ENCODE measurements around the gene ERCC6L2.

ERCC6L2 gene, protein sequence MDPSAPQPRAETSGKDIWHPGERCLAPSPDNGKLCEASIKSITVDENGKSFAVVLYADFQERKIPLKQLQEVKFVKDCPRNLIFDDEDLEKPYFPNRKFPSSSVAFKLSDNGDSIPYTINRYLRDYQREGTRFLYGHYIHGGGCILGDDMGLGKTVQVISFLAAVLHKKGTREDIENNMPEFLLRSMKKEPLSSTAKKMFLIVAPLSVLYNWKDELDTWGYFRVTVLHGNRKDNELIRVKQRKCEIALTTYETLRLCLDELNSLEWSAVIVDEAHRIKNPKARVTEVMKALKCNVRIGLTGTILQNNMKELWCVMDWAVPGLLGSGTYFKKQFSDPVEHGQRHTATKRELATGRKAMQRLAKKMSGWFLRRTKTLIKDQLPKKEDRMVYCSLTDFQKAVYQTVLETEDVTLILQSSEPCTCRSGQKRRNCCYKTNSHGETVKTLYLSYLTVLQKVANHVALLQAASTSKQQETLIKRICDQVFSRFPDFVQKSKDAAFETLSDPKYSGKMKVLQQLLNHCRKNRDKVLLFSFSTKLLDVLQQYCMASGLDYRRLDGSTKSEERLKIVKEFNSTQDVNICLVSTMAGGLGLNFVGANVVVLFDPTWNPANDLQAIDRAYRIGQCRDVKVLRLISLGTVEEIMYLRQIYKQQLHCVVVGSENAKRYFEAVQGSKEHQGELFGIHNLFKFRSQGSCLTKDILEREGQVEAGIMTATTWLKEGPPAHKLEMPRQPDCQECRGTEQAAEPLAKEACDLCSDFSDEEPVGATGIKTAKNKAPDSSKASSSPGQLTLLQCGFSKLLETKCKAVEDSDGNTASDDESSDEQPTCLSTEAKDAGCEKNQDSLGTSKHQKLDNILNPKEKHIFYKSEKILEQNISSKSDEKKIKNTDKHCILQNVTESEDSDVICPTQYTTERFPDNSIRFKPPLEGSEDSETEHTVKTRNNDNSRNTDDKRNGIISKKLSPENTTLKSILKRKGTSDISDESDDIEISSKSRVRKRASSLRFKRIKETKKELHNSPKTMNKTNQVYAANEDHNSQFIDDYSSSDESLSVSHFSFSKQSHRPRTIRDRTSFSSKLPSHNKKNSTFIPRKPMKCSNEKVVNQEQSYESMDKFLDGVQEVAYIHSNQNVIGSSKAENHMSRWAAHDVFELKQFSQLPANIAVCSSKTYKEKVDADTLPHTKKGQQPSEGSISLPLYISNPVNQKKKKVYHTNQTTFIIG (N-terminal part only)

DNA sequence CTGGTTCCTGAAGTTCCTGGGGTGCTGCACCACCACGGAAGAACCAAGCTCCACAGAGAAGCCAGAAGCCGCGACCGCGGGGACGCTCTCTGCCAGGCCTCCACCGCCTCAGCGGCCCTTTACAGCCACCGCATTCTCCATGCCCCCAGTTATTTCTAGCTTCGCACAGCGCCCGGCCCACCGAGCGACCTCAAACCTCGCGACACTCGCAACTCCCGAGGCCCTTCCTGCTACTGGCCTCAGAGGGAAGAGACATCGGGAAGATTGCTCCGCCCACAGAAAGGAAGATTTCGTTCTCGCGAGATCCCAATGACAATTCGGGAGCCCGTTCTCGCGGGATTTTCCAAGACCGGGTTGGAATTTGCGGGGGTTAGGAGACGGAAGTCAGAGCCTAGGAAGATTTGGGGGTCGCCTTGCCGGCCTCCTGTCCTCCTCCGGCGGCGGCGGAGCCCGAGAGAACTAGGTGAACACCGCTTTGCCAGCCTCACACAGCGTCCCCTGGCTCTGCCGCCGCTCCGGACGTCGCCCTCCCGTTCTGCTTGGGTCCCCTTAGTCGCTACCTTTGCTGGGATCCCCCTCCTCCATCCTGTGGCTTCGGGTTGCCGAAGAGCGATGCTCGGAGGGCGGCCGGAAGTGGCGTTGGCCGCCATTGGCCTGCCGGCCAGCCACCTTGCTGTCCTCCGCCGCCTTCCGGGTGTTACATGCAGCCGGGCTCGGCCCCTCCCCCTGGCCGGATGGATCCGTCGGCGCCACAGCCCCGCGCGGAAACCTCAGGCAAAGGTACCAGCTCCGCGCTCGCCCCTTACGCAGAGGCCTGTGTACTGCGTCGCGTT, at the start of gene ERCC6L2:
TSS of gene ERCC6L2 (plus strand) at position 387 of the 833 bp plus-strand sequence. CDS start at position 735, 348 bp downstream.
- Mint-ChIP-seq H3K27me3 (no peaks in the 10 kb centered on the region), H3K4me3 (no peak within 1 kb of the TSS), H3K9me3 (no peaks in the 10 kb centered on the region), H3K4me1 (peaks cover 10% of the 10 kb centered on the region), H3K27ac (peak within 1 kb of the TSS; percentile 69), H3K36me3 (peaks cover 17% of the 10 kb centered on the region)
- ATAC-seq (ENCODE audit: low read depth) (peak; percentile 86), DNase-seq (ENCODE audit: low spot score in 2 of 2) (peak; percentile 90 to 92)

DNA sequence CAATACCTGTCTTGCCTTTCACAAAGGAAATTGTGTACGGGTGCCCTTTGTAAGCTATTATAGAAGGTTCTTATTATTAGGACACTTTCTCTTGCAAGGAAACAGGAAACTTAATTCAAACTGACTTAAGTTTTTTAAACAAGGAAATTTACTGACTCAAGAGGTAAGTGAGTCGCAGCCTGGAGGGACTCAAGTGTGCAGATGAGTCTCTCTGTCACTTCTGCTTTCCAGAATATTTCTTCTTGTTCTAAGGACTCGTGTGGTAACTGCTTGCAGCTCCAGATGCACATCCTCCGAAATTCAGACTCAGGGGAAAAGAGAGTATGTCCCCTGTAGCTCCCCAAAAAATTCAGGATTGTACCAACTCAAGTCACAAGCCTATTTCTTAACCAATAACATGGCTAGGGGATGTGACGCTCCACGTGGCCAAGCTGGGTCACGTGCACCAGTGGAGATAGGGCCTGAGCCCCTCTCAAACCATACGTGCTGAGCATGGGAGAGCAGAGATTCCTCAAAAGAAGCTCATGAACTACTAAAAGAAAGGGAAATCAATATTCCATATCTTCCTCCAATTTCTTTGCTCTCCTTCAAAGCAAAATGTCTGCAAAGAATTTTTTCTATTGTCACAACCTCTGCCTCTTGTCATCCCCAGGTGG, 49.2 kb upstream of the ERCC6L2 start:
- H3K27me3 Mint-ChIP-seq, result peaks cover 9% of the 10 kb centered on the region
- no peak overlapping the region for H3K27ac Mint-ChIP-seq
- H3K9me3 Mint-ChIP-seq, result peaks cover 1% of the 10 kb centered on the region
- DNase-seq (ENCODE audit: low spot score in 2 of 2) (no peak), ATAC-seq (ENCODE audit: low read depth) (no peak)
- H3K4me1 Mint-ChIP-seq, result peaks cover 3% of the 10 kb centered on the region
- H3K4me3 Mint-ChIP-seq, result no peak overlapping the region
- H3K36me3 Mint-ChIP-seq, result peaks cover 3% of the 10 kb centered on the region

DNA sequence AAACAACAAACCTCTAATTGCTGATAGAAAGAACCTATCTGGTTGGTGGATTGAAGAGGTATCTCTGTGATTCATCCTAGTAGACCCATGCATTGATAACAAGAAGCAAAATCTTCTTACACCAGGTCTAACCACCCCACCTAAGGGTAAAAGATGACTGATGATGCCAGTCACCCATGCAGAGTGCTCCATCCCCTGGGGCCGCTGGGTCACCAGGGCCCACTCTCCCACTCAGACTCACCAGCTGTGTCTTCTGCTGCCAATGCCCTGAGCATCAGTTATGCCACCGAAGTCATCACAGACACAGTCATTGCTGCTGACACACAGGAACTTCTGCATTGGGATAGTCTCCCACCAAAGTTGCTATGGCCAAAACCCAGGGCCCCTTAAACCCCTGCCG, 44.7 kb upstream of the ERCC6L2 start:
- H3K9me3 Mint-ChIP-seq, result peaks cover 1% of the 10 kb centered on the region
- H3K27me3 Mint-ChIP-seq, result peaks cover 9% of the 10 kb centered on the region
- ATAC-seq (ENCODE audit: low read depth) (no peak), DNase-seq (ENCODE audit: low spot score in 2 of 2) (no peak)
- peaks cover 6% of the 10 kb centered on the region for H3K36me3 Mint-ChIP-seq
- no peak overlapping the region for H3K4me3 Mint-ChIP-seq
- no peak overlapping the region for H3K27ac Mint-ChIP-seq
- peaks cover 3% of the 10 kb centered on the region for H3K4me1 Mint-ChIP-seq

DNA sequence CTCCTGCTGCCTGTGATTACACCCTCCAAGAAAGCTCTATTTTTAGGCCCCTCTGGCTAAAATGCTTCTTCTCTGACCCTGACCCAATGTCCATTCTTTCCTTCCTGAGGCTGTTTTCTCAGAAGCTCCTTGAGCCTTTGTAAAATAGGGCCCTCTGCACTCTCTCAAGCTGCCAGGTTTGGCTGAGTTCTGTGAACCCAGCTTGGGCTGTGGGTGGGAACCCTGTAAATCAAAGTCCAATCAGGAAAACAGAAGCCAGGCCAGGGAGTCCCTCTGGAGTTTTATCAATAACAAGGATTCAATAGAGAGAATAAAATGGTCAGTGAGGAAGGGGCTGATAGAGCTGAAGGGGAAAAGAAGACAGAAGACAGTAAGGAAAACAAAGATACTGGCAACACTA, 43.7 kb upstream of the ERCC6L2 start:
- H3K27ac Mint-ChIP-seq, result no peak overlapping the region
- peaks cover 1% of the 10 kb centered on the region for H3K9me3 Mint-ChIP-seq
- peaks cover 3% of the 10 kb centered on the region for H3K4me1 Mint-ChIP-seq
- peaks cover 9% of the 10 kb centered on the region for H3K27me3 Mint-ChIP-seq
- peaks cover 6% of the 10 kb centered on the region for H3K36me3 Mint-ChIP-seq
- H3K4me3 Mint-ChIP-seq, result no peak overlapping the region
- no peak for ATAC-seq (ENCODE audit: low read depth)
- no peak for DNase-seq (ENCODE audit: low spot score in 2 of 2)

DNA sequence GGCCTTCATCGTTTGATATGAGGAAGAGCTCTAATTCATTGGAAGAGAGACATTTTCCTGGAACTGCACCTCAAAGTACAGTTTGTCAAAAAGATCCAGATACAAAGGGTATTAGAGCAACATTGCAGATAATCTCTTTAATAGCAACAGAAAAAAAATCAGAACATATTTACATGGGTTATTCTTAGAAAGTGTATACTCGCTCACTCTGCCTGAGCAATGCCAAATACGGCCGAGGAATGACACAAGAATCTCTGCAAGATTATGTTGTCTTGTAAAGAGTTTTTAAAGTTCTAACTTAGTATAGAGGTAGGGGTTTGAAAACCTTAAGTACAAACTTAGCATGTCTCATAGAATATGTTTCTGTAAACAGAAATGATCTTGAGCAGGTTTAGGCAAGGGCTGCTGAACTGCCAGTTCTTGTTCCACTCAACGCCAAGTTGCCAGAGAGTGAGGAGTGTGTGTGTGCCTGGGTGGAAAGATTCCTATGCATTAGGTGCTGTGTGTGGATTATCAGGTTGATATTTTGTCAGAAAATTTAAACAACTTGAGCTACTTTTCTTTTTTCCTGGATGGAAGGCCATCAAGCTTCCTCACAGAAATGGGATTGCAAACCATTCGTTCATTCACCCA, 41.8 kb upstream of the ERCC6L2 start:
- no peak for DNase-seq (ENCODE audit: low spot score in 2 of 2)
- H3K36me3 Mint-ChIP-seq, result peaks cover 6% of the 10 kb centered on the region
- peaks cover 2% of the 10 kb centered on the region for H3K27me3 Mint-ChIP-seq
- H3K4me3 Mint-ChIP-seq, result no peak overlapping the region
- H3K27ac Mint-ChIP-seq, result no peak overlapping the region
- no peaks in the 10 kb centered on the region for H3K4me1 Mint-ChIP-seq
- peaks cover 1% of the 10 kb centered on the region for H3K9me3 Mint-ChIP-seq
- ATAC-seq (ENCODE audit: low read depth), result no peak

DNA sequence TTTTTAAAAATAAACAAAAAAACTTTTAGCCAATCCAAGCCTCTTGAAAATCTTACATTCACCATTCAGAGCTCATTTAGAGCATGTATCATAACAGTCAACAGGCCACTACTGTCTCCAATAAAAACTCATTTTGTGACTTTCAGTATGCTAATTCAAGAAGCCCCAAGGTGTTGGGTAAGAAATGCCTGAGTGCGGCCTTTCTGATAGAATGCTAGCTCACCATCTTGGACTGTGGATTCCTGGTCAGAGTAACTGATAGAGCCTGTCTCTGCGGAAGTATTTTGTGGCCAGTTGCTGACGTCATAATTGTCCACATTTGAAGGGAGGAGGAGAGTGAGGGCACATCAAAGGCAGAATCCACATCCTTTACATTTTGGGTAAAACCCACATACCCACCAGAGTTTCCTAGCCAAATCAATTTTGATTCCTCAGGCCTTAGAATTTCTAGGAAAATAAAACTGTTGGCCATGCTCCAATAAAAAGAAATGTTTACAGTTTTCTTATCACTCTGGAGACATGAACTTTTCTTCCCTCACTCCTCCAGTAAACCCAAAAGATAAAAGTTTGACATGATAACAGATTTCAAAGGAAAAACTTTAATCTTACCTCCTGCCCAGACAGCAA, 41.1 kb upstream of the ERCC6L2 start:
- no peak for DNase-seq (ENCODE audit: low spot score in 2 of 2)
- Mint-ChIP-seq H3K4me3 (no peak overlapping the region), H3K9me3 (peaks cover 1% of the 10 kb centered on the region), H3K27ac (no peak overlapping the region), H3K36me3 (peaks cover 6% of the 10 kb centered on the region), H3K4me1 (no peaks in the 10 kb centered on the region), H3K27me3 (peaks cover 2% of the 10 kb centered on the region)
- ATAC-seq (ENCODE audit: low read depth), result no peak

DNA sequence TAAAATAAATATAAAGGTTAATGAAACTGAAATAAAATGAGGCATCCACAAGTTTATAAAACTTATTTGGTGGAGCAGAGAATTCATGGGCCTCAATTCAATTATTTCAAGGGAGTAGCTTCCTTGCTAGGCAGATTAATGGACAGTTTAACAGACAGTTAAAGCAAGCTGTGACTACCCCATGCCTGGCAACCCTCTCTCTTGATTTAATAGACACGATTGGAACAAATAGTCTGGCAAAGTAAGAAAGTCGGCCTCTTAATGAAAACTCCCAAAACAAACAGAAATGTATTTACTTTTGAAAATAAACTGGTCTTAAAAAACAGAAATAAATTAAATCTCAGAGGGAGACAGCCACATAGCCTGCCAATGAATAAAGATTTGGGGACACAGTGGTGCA, 40.1 kb upstream of the ERCC6L2 start:
- Mint-ChIP-seq H3K36me3 (peaks cover 4% of the 10 kb centered on the region), H3K9me3 (no peaks in the 10 kb centered on the region), H3K27ac (no peak overlapping the region)

DNA sequence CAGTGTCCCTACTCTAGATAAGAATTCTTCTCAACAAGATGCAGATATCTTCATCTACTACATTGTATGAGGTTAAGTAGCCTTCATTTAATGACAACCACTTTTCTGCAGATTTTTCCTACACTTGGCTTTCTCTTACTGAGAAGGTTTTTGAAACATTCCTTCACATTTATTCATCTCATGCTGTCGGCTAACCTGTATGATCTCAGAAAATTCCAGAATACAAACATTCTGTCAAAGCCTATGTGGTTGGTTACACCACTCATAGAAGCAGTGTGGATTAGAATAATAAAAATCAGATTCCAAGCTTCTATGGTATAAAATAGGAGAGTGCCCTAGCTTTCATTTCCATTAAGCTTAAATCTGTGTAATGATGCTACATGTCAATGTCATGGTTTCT, 39.4 kb upstream of the ERCC6L2 start:
- no peaks in the 10 kb centered on the region for H3K27me3 Mint-ChIP-seq
- ATAC-seq (ENCODE audit: low read depth) (no peak), DNase-seq (ENCODE audit: low spot score in 2 of 2) (no peak)
- no peaks in the 10 kb centered on the region for H3K9me3 Mint-ChIP-seq
- no peaks in the 10 kb centered on the region for H3K4me1 Mint-ChIP-seq
- H3K27ac Mint-ChIP-seq, result no peak overlapping the region
- H3K36me3 Mint-ChIP-seq, result peaks cover 4% of the 10 kb centered on the region
- no peak overlapping the region for H3K4me3 Mint-ChIP-seq

More for the DNA sequence above, 40.1 kb upstream of the ERCC6L2 start:
- DNase-seq (ENCODE audit: low spot score in 2 of 2) (no peak), ATAC-seq (ENCODE audit: low read depth) (no peak)
- no peak overlapping the region for H3K4me3 Mint-ChIP-seq
- H3K4me1 Mint-ChIP-seq, result no peaks in the 10 kb centered on the region
- H3K27me3 Mint-ChIP-seq, result no peaks in the 10 kb centered on the region

DNA sequence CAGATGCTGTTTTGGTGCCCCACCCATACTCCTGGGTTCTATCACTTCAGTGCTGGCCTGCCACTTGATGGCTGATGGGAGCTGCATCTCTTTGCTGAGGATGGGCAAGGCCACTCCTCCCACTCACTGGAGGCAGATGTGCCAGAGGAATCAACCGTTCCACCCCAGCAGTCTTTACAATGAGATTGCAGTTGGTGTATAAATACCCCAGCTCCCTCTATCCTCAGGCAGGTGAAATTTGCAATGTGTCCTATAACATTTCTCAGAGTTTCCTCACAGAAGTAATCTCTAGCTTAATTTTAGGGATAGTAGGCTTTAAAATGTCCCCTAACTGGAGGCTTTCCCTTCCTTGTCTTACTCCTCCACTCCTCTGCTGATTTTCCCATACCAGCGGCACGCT, 36.5 kb upstream of the ERCC6L2 start:
- Mint-ChIP-seq H3K4me3 (no peak overlapping the region), H3K27ac (no peak overlapping the region), H3K36me3 (no peaks in the 10 kb centered on the region), H3K4me1 (no peaks in the 10 kb centered on the region), H3K27me3 (no peaks in the 10 kb centered on the region), H3K9me3 (peaks cover 2% of the 10 kb centered on the region)
- DNase-seq (ENCODE audit: low spot score in 2 of 2) (no peak), ATAC-seq (ENCODE audit: low read depth) (no peak)

DNA sequence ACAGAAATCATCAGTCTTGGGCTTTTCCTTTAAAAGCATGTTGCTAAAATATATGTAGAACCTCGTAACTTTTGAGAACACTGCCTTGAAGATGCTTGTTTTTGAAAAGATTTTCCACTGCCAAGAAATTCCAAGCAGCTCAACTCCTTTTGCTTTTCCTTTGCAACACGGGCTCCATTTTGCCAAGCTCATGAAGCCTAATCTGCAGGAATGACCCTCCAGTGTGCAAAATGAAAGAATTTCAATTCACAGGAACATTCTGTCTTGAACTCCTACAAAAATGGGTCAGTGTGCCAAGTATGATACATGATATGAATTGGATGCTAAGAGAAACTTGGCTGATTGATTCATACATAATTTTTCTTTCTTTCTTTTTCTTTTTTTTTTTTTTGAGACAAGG, 35.4 kb upstream of the ERCC6L2 start:
- no peaks in the 10 kb centered on the region for H3K27me3 Mint-ChIP-seq
- peaks cover 2% of the 10 kb centered on the region for H3K9me3 Mint-ChIP-seq
- H3K4me3 Mint-ChIP-seq, result no peak overlapping the region
- H3K4me1 Mint-ChIP-seq, result no peaks in the 10 kb centered on the region
- no peak for DNase-seq (ENCODE audit: low spot score in 2 of 2)
- no peak overlapping the region for H3K27ac Mint-ChIP-seq
- no peak for ATAC-seq (ENCODE audit: low read depth)
- peaks cover 2% of the 10 kb centered on the region for H3K36me3 Mint-ChIP-seq

DNA sequence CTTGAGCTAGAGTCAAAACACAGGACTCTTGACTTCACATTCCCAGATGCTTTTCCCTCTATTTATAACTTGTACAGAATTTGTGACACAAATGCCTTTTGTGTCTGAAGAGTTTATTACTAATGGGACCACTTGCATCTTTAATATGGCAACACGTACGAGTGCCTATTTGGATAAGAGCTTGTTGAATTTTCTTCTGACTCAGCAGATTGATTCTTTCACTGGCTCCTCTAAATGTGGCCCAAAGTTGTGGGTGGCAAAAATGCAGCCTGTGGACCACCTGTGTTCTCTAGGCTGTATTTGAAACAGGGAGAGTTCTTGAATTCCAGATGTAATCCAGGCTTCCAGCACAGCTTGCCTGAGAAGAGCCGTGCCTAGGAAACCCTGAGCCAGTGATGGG, 34.1 kb upstream of the ERCC6L2 start:
- ATAC-seq (ENCODE audit: low read depth) (no peak), DNase-seq (ENCODE audit: low spot score in 2 of 2) (no peak)
- Mint-ChIP-seq H3K27me3 (no peaks in the 10 kb centered on the region), H3K4me1 (no peaks in the 10 kb centered on the region), H3K4me3 (no peak overlapping the region), H3K27ac (no peak overlapping the region), H3K36me3 (peaks cover 2% of the 10 kb centered on the region), H3K9me3 (peaks cover 2% of the 10 kb centered on the region)

DNA sequence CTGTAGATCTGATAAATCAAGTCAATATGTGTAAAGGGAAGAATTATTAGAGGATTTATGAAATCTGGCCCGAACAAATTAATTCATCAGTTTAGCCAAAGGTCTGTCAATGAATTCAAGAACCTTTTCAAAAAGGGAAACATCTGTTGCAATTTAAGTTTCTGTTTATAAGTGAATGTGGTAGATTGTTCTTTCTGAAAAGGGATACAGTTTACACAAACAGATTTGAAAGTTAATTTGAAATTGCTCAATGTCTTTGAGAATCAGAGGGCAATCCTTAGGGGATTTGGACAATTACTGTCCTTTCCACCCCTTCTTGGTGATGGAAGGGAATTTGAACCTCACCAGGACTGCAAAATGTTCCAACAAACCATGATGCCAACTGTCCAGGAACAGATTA, 29.7 kb upstream of the ERCC6L2 start:
- H3K27me3 Mint-ChIP-seq, result no peaks in the 10 kb centered on the region

More for the DNA sequence above, 29.7 kb upstream of the ERCC6L2 start:
- Mint-ChIP-seq H3K4me1 (no peaks in the 10 kb centered on the region), H3K27ac (no peak overlapping the region), H3K9me3 (peaks cover 5% of the 10 kb centered on the region), H3K4me3 (no peak overlapping the region), H3K36me3 (peaks cover 14% of the 10 kb centered on the region)
- DNase-seq (ENCODE audit: low spot score in 2 of 2) (no peak), ATAC-seq (ENCODE audit: low read depth) (no peak)
